ENCODE results near the gene EIF4G2.

The EIF4G2 gene

GRCh38 chr11:10762913-10763421, 45.8 kb downstream of the EIF4G2 start:
- Histone ChIP-seq H3K27ac (no peak overlapping the region), H3K36me3 (ENCODE audit: control insufficient read depth, insufficient read depth, low read length) (no peaks in the 10 kb centered on the region)

DNA sequence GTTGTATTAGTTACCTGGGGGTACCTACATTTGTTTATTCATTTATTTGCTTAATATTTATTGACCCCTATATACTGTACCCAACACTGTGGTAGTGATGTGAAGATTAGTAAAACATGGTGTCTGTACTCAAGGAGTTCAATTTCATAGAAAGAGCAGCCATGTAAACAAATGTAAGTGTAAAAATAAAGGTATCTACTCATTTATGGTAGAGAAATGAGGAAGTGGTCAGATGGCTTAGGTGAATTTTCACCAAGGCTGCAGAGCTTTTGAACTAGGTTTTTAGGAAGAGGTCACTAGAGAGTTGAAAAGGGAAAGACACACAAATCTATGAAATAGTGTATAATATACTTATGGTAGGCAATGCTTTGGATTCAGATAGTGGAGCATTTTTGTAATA, 46.5 kb downstream of the EIF4G2 start:
- Histone ChIP-seq H3K4me2 (ENCODE audit: low read length) (no peak overlapping the region), H3K9ac (no peak overlapping the region), H3K36me3 (ENCODE audit: control insufficient read depth, insufficient read depth, low read length) (no peaks in the 10 kb centered on the region), H2AFZ (no peak overlapping the region), H3K79me2 (no peaks in the 10 kb centered on the region), H3K9me3 (ENCODE audit: control insufficient read depth, low read length) (no peaks in the 10 kb centered on the region), H3K27ac (no peak overlapping the region), H3K4me1 (no peaks in the 10 kb centered on the region), H3K4me3 (ENCODE audit: low read depth, low read length) (no peak overlapping the region), H3K27me3 (ENCODE audit: control insufficient read depth, insufficient read depth, low read length) (no peaks in the 10 kb centered on the region)
- TF ChIP-seq, protein P1, sequence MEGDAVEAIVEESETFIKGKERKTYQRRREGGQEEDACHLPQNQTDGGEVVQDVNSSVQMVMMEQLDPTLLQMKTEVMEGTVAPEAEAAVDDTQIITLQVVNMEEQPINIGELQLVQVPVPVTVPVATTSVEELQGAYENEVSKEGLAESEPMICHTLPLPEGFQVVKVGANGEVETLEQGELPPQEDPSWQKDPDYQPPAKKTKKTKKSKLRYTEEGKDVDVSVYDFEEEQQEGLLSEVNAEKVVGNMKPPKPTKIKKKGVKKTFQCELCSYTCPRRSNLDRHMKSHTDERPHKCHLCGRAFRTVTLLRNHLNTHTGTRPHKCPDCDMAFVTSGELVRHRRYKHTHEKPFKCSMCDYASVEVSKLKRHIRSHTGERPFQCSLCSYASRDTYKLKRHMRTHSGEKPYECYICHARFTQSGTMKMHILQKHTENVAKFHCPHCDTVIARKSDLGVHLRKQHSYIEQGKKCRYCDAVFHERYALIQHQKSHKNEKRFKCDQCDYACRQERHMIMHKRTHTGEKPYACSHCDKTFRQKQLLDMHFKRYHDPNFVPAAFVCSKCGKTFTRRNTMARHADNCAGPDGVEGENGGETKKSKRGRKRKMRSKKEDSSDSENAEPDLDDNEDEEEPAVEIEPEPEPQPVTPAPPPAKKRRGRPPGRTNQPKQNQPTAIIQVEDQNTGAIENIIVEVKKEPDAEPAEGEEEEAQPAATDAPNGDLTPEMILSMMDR (IDR thresholded peaks at IDR 0.05): no peak

More at GRCh38 chr11:10762913-10763421, 45.8 kb downstream of the EIF4G2 start:
- Histone ChIP-seq H3K9me3 (ENCODE audit: control insufficient read depth, low read length) (no peaks in the 10 kb centered on the region), H3K4me2 (ENCODE audit: low read length) (no peak overlapping the region), H3K79me2 (no peaks in the 10 kb centered on the region), H3K9ac (no peak overlapping the region), H3K4me1 (no peaks in the 10 kb centered on the region), H3K27me3 (ENCODE audit: control insufficient read depth, insufficient read depth, low read length) (no peaks in the 10 kb centered on the region), H2AFZ (no peak overlapping the region), H3K4me3 (ENCODE audit: low read depth, low read length) (no peak overlapping the region)
- TF ChIP-seq, protein P1 (IDR thresholded peaks at IDR 0.05): no peak

DNA sequence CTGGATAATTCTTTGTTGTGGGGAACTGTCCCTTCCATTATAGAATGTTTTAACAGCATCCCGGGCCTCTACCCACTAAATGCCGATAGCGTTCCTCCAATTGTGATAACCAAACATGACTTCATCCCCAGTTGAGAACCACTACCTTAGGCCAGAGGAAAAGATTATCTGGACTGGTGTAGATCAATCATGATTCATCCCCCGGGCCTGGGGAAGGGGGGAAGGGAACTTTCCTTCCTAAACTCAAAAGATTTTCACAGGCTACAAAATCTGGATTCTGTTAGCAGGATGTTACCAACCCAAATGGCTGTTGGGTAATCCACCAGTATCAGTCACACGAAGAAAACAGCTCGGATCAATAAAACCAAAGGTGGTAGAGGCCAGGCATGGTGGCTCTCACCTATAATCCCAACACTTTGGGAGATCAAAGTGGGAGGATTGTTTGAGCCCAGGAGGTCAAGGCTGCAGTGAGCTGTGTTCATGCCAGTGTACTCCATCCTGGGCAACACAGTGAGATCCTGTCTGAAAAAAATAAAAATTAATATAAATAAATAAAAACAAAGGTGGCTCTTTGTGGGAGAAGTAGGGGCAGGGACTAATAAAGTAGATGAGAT, 47.5 kb downstream of the EIF4G2 start:
- Histone ChIP-seq H2AFZ (no peak overlapping the region), H3K4me3 (ENCODE audit: low read depth, low read length) (no peak overlapping the region), H3K4me1 (no peaks in the 10 kb centered on the region), H3K9ac (no peak overlapping the region), H3K9me3 (ENCODE audit: control insufficient read depth, low read length) (no peaks in the 10 kb centered on the region), H3K27me3 (ENCODE audit: control insufficient read depth, insufficient read depth, low read length) (no peaks in the 10 kb centered on the region), H3K4me2 (ENCODE audit: low read length) (no peak overlapping the region), H3K79me2 (no peaks in the 10 kb centered on the region), H3K27ac (no peak overlapping the region), H3K36me3 (ENCODE audit: control insufficient read depth, insufficient read depth, low read length) (no peaks in the 10 kb centered on the region)
- TF ChIP-seq, protein P1 (IDR thresholded peaks at IDR 0.05): no peak

- H3K4me1 ChIP-seq: no peaks in the 10 kb centered on the region
- no peak overlapping the region for H3K27ac ChIP-seq
- no peak overlapping the region for H3K4me3 ChIP-seq (ENCODE audit: low read depth, low read length)
- no peaks in the 10 kb centered on the region for H3K27me3 ChIP-seq (ENCODE audit: control insufficient read depth, insufficient read depth, low read length)
- no peaks in the 10 kb centered on the region for H3K9me3 ChIP-seq (ENCODE audit: control insufficient read depth, low read length)
- H3K36me3 ChIP-seq (ENCODE audit: control insufficient read depth, insufficient read depth, low read length): no peaks in the 10 kb centered on the region
- no peaks in the 10 kb centered on the region for H3K79me2 ChIP-seq
- H3K9ac ChIP-seq: no peak overlapping the region
- no peak overlapping the region for H3K4me2 ChIP-seq (ENCODE audit: low read length)
- H2AFZ ChIP-seq: no peak overlapping the region
- TF ChIP-seq, protein P1 (IDR thresholded peaks at IDR 0.05): no peak
These were observed 49.8 kb downstream of the EIF4G2 start for GRCh38 chr11:10758957-10759356.

- Histone ChIP-seq H3K36me3 (ENCODE audit: control insufficient read depth, insufficient read depth, low read length) (no peaks in the 10 kb centered on the region), H3K9ac (no peak overlapping the region)
These were observed 56.2 kb downstream of the EIF4G2 start for GRCh38 chr11:10752486-10752885.

More at GRCh38 chr11:10752486-10752885, 56.2 kb downstream of the EIF4G2 start:
- H3K27me3 ChIP-seq (ENCODE audit: control insufficient read depth, insufficient read depth, low read length): no peaks in the 10 kb centered on the region
- H3K9me3 ChIP-seq (ENCODE audit: control insufficient read depth, low read length): no peaks in the 10 kb centered on the region
- no peak overlapping the region for H2AFZ ChIP-seq
- peaks cover 6% of the 10 kb centered on the region for H3K4me1 ChIP-seq
- H3K79me2 ChIP-seq: no peaks in the 10 kb centered on the region
- no peak overlapping the region for H3K4me3 ChIP-seq (ENCODE audit: low read depth, low read length)
- TF ChIP-seq, protein P1 (IDR thresholded peaks at IDR 0.05): no peak
- no peak overlapping the region for H3K4me2 ChIP-seq (ENCODE audit: low read length)
- H3K27ac ChIP-seq: no peak overlapping the region
